ENCODE measurements around the gene ZCWPW1. TPM values are rescaled to one million over a fixed set of nuclear protein-coding genes. Genes with fewer than 3 reads are reported as not detected.

Gene ZCWPW1
- polyA plus RNA-seq, 1 of the 3 experiments (the other 2 are of a cell fraction): 4.1 TPM

DNA sequence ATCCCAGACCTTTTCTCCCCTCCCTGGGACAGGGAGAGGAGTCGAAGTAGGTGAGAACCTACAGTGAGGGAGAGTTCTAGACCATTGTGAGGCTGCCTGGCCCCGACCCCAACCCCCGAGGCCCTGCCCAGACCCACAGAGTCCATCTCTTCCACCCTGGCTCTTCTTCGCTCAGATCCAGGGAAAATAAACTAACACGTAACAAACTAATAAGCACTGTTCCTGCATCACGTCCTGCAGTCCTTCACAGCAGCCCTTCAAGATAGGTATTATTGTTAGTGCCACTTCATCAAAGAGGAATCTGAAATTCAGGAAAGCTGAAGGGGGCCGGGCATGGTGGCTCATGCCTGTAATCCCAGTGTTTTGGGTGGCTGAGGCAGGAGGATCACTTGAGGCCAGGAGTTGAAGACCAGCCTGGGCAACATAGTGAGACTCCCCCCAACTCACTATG, 35.7 kb upstream of the ZCWPW1 start, which contains the start of gene SPACDR:
Gene SPACDR, minus strand, starts transcription at position 51 of the 451 bp plus-strand sequence. CDS start 235 bp downstream, outside the sequence.
- H3K9ac ChIP-seq: no peak within 1 kb of the TSS
- no peaks in the 10 kb centered on the region for H3K27me3 ChIP-seq (ENCODE audit: insufficient read depth)
- H4K20me1 ChIP-seq (ENCODE audit: insufficient read depth): no peaks in the 10 kb centered on the region
- H3K79me2 ChIP-seq (ENCODE audit: insufficient read depth): no peaks in the 10 kb centered on the region
- no peak within 1 kb of the TSS for H3K27ac ChIP-seq (ENCODE audit: low read depth in 2 of 2, low read length in 1 of 2)
- H3K4me2 ChIP-seq: no peak within 1 kb of the TSS
- peaks cover 3 to 15% of the 10 kb centered on the region in 2 experiments; a peak in 2 of 4 replicates for H3K4me1 ChIP-seq (ENCODE audit: control insufficient read depth in 1 of 2, insufficient read depth in 2 of 2, low read depth in 1 of 2, low read length in 1 of 2)
- H3K36me3 ChIP-seq (replicated peaks in 1 of 2; ENCODE audit: control insufficient read depth in 1 of 2, insufficient read depth in 2 of 2, low read length in 1 of 2): no peaks in the 10 kb centered on the region
- ChIA-PET CTCF (interaction anchor here (0.8 to 11.9 kb wide), 12 partner anchors 9 to 262 kb away, joined by 3 to 398 read pairs (median 18); partner anchors contain the start of genes NYAP1, PCOLCE and TSC22D4), POLR2A (interaction anchor here (1.0 kb wide), 1 partner anchor 25 kb away, joined by 3 read pairs; no protein-coding TSS in a partner anchor)
- WGBS (ENCODE audit: low lambda C conversion rate): 73% methylated on average over 7 of the region's 7 CpGs
- H3F3A ChIP-seq (replicated peaks; ENCODE audit: insufficient read depth): peaks cover 12% of the 10 kb centered on the region
- TF ChIP-seq EP300 (IDR thresholded peaks at IDR 0.05; ENCODE audit: borderline replicate concordance in 1 of 2, low read depth in 1 of 2, low read length in 1 of 2) (no peak), FOXM1 (IDR thresholded peaks at IDR 0.05; ENCODE audit: low read depth) (no peak), CHD2 (IDR thresholded peaks at IDR 0.05; ENCODE audit: low read length, partially characterized antibody) (no peak), NFIC (IDR thresholded peaks at IDR 0.05; ENCODE audit: borderline replicate concordance) (no peak), POLR2AphosphoS5 (IDR thresholded peaks at IDR 0.05; ENCODE audit: low read depth, low read length) (no peak), RFX5 (IDR thresholded peaks at IDR 0.05; ENCODE audit: low read length) (no peak), SMC3 (IDR thresholded peaks at IDR 0.05; ENCODE audit: low read depth, low read length) (no peak), YY1 (IDR thresholded peaks at IDR 0.05; ENCODE audit: low read depth) (no peak)
- TF ChIP-seq, protein P1, sequence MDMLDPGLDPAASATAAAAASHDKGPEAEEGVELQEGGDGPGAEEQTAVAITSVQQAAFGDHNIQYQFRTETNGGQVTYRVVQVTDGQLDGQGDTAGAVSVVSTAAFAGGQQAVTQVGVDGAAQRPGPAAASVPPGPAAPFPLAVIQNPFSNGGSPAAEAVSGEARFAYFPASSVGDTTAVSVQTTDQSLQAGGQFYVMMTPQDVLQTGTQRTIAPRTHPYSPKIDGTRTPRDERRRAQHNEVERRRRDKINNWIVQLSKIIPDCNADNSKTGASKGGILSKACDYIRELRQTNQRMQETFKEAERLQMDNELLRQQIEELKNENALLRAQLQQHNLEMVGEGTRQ (IDR thresholded peaks at IDR 0.05; ENCODE audit: borderline replicate concordance, low read depth, low read length): no peak
- TF ChIP-seq, protein P2, sequence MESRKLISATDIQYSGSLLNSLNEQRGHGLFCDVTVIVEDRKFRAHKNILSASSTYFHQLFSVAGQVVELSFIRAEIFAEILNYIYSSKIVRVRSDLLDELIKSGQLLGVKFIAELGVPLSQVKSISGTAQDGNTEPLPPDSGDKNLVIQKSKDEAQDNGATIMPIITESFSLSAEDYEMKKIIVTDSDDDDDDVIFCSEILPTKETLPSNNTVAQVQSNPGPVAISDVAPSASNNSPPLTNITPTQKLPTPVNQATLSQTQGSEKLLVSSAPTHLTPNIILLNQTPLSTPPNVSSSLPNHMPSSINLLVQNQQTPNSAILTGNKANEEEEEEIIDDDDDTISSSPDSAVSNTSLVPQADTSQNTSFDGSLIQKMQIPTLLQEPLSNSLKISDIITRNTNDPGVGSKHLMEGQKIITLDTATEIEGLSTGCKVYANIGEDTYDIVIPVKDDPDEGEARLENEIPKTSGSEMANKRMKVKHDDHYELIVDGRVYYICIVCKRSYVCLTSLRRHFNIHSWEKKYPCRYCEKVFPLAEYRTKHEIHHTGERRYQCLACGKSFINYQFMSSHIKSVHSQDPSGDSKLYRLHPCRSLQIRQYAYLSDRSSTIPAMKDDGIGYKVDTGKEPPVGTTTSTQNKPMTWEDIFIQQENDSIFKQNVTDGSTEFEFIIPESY (IDR thresholded peaks at IDR 0.05; ENCODE audit: borderline replicate concordance, low read depth): no peak
- H3K4me3 ChIP-seq (ENCODE audit: low read depth in 2 of 2, low read length in 1 of 2): no peak within 1 kb of the TSS
- H3K9me2 ChIP-seq: no peaks in the 10 kb centered on the region
- no peak within 1 kb of the TSS; the same call in 1 of the 2 replicates for H2AFZ ChIP-seq (ENCODE audit: low read depth)
- H3K9me3 ChIP-seq: no peaks in the 10 kb centered on the region
- DNase-seq: no peak

DNA sequence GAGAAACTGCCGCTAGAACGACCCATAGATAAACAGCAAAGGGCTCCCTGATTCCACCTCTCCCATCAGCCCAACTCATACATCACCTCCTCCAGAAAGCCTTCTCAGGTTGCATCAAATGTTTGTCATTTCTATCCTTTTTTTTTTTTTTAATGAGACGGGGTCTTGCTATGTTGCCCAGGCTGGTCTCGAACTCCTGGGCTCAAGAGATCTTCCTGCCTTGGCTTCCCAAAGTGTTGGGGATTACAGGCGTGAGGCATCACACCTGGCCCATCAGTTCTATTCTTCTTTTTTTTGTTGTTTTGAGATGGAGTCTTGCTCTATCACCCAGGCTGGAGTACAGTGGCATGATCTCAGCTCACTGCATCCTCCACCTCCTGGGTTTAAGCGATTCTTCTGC, 28.5 kb upstream of the ZCWPW1 start:
- H3K9me2 ChIP-seq: no peaks in the 10 kb centered on the region
- POLR2A ChIA-PET: no interaction called here
- H2AFZ ChIP-seq (ENCODE audit: low read depth): no peak overlapping the region
- H3K9ac ChIP-seq: no peak overlapping the region
- no peaks in the 10 kb centered on the region for H4K20me1 ChIP-seq (ENCODE audit: insufficient read depth)
- no peaks in the 10 kb centered on the region for H3K27me3 ChIP-seq (ENCODE audit: insufficient read depth)
- DNase-seq: no peak
- peaks cover 3% of the 10 kb centered on the region for H3F3A ChIP-seq (replicated peaks; ENCODE audit: insufficient read depth)
- H3K4me2 ChIP-seq: no peak overlapping the region
- CTCF ChIA-PET: interaction anchor here (0.6 to 5.3 kb wide), 8 partner anchors 7 to 248 kb away, joined by 3 to 57 read pairs (median 4); partner anchors contain the start of genes POP7 and SPACDR
- no peak overlapping the region for H3K4me3 ChIP-seq (ENCODE audit: low read depth in 2 of 2, low read length in 1 of 2)
- TF ChIP-seq FOXM1 (IDR thresholded peaks at IDR 0.05; ENCODE audit: low read depth) (no peak), EP300 (IDR thresholded peaks at IDR 0.05; ENCODE audit: borderline replicate concordance in 1 of 2, low read depth in 1 of 2, low read length in 1 of 2) (no peak), RCOR1 (IDR thresholded peaks at IDR 0.05; ENCODE audit: low read length) (no peak), RAD21 (IDR thresholded peaks at IDR 0.05; ENCODE audit: low read length) (no peak), SIN3A (IDR thresholded peaks at IDR 0.05; ENCODE audit: borderline replicate concordance, low read depth, low read length) (no peak), NRF1 (IDR thresholded peaks at IDR 0.05; ENCODE audit: low read depth, low read length) (no peak), RXRA (IDR thresholded peaks at IDR 0.05; ENCODE audit: borderline replicate concordance, low read depth) (no peak), TAF1 (IDR thresholded peaks at IDR 0.05; ENCODE audit: borderline replicate concordance, low read depth, low read length) (no peak), CHD2 (IDR thresholded peaks at IDR 0.05; ENCODE audit: low read length, partially characterized antibody) (no peak), NFIC (IDR thresholded peaks at IDR 0.05; ENCODE audit: borderline replicate concordance) (no peak)
- TF ChIP-seq, protein P1 (IDR thresholded peaks at IDR 0.05; ENCODE audit: borderline replicate concordance, low read depth, low read length): no peak
- TF ChIP-seq, protein P2 (IDR thresholded peaks at IDR 0.05; ENCODE audit: borderline replicate concordance, low read depth): no peak
- TF ChIP-seq, protein P3, sequence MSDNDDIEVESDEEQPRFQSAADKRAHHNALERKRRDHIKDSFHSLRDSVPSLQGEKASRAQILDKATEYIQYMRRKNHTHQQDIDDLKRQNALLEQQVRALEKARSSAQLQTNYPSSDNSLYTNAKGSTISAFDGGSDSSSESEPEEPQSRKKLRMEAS (IDR thresholded peaks at IDR 0.05; ENCODE audit: low read depth): no peak
- H3K9me3 ChIP-seq: no peaks in the 10 kb centered on the region
- H3K36me3 ChIP-seq (replicated peaks in 1 of 2; ENCODE audit: control insufficient read depth in 1 of 2, insufficient read depth in 2 of 2, low read length in 1 of 2): no peaks in the 10 kb centered on the region
- WGBS (ENCODE audit: low lambda C conversion rate): 88% methylated on average over 6 of the region's 6 CpGs
- H3K27ac ChIP-seq (ENCODE audit: low read depth in 2 of 2, low read length in 1 of 2): no peak overlapping the region
- no peaks in the 10 kb centered on the region for H3K79me2 ChIP-seq (ENCODE audit: insufficient read depth)
- H3K4me1 ChIP-seq (ENCODE audit: control insufficient read depth in 1 of 2, insufficient read depth in 2 of 2, low read depth in 1 of 2, low read length in 1 of 2): no peaks in the 10 kb centered on the region

Data from SK-N-SH (cell line).